Measurements from ENCODE around the gene ISOC1. TPM values are rescaled to one million over a fixed set of nuclear protein-coding genes. Genes with fewer than 3 reads are reported as not detected.

The ISOC1 gene
- total RNA-seq: 20.5 and 21.1 TPM in 2 replicates

GRCh38 chr5:129094087-129094923 lies at the start of gene ISOC1:
Gene ISOC1 (plus strand): TSS chr5:129094749. CDS start chr5:129094767, 18 bp downstream.

Other genes starting within 250 kb of the ISOC1 start
- gene SLC27A6, start 129.3 kb upstream of the ISOC1 start, total RNA-seq: not detected in 2 replicates